Gastrocnemius medialis (tissue), 4 donors: ENCODE data around the gene PPP1R1A. TPM values are rescaled to one million over a fixed set of nuclear protein-coding genes. Genes with fewer than 3 reads are reported as not detected.

Source experiments
- ATAC-seq, 2 donors: fragments of 150-250 bp; one replicate each; pipeline ENCODE4 v1.9.1; 2016
- DNase-seq, 2 donors: peaks; one replicate each; pipeline ENCODE4 v3.0.0-alpha.2; 2019
- H3K27ac ChIP-seq, 4 donors: fragments of 200-600 bp; sonication (generic); 1 replicate in 1 of 4; 2 replicates in 3 of 4; pipeline ENCODE4 v1.5.1; 2016 to 2018; ENCODE audit warnings: mild to moderate bottlenecking in 2 of 4, moderate library complexity in 1 of 4
- H3K27me3 ChIP-seq, 3 donors: fragments of 200-600 bp; sonication (generic) in 2 of 3; 1 replicate in 1 of 3; 2 replicates in 2 of 3; pipeline versions ENCODE4 v1.5.1 to v1.6.0; 2016 to 2019; ENCODE audit warnings: mild to moderate bottlenecking in 1 of 3, moderate library complexity in 1 of 3
- H3K36me3 ChIP-seq, 2 donors: fragments of 200-600 bp; sonication (generic) in 1 of 2; one replicate each; pipeline ENCODE4 v1.5.1; 2017 to 2018
- H3K4me1 ChIP-seq, 2 donors: fragments of 200-600 bp; sonication (generic) in 1 of 2; one replicate each; pipeline ENCODE4 v1.5.1; 2016 to 2017; ENCODE audit warnings: mild to moderate bottlenecking in 2 of 2
- H3K4me3 ChIP-seq, 4 donors: fragments of 200-600 bp; sonication (generic) in 3 of 4; 1 replicate in 1 of 4; 2 replicates in 3 of 4; pipeline ENCODE4 v1.5.1; 2016 to 2019; ENCODE audit warnings: mild to moderate bottlenecking in 2 of 4
- H3K9me3 ChIP-seq, 3 donors: fragments of 200-600 bp; sonication (generic) in 2 of 3; 1 replicate in 1 of 3; 2 replicates in 2 of 3; pipeline ENCODE4 v1.5.1; 2016 to 2019
- CTCF ChIP-seq, 5 experiments: fragments of 450-650 bp in 3 of 5; fragments of 200-600 bp in 2 of 5; sonication (generic) in 2 of 5; IDR thresholded peaks in 4 of 5; conservative IDR thresholded peaks in 1 of 5; 1 replicate in 4 of 5; 2 replicates in 1 of 5; pipeline ENCODE4 v1.5.1; 2016 to 2019; ENCODE audit warnings: antibody characterized with exemption in 5 of 5, mild to moderate bottlenecking in 3 of 5, moderate library complexity in 3 of 5
- POLR2A ChIP-seq, 2 donors: fragments of 450-650 bp; IDR thresholded peaks; one replicate each; pipeline ENCODE4 v1.6.1; 2017; ENCODE audit warnings: antibody characterized with exemption in 2 of 2, mild to moderate bottlenecking in 2 of 2, moderate library complexity in 2 of 2
- in situ Hi-C, 4 donors: fragments of 200-750 bp; cut with MboI; loops; one replicate each; pipeline versions ENCODE4 v1.15.0 to v1.8.0; 2017; ENCODE audit warnings: low sequenced_read_pairs in 4 of 4
- intact Hi-C: fragments of 100-400 bp; cut with DNase I; formaldehyde crosslinking; loops from one replicate; pipeline ENCODE4 v1.15.1; 2023; ENCODE audit warnings: low total_unique reads
- total RNA-seq, 4 donors: library from RNA; depleted of rRNA; stranded (reverse); fragments of >200 nt; gene quantifications; one replicate each; pipeline versions ENCODE4 v1.1.0 to v1.2.3, GENCODE V29; 2016

Gene PPP1R1A
- total RNA-seq, 4 donors from 2014 or later, result 209 to 312 (median 235) TPM

GRCh38 chr12:54624315-54625279 is 36.1 kb upstream of the PPP1R1A start:
- in situ Hi-C loops, result no loop called here
- intact Hi-C loops, result no loop called here

GRCh38 chr12:54622463-54623183 is 34.2 kb upstream of the PPP1R1A start:
- no peaks in the 10 kb centered on the region for H3K36me3 ChIP-seq
- H3K4me3 ChIP-seq, result no peak overlapping the region
- H3K4me1 ChIP-seq, result no peaks in the 10 kb centered on the region
- ATAC-seq, result no peak
- no peaks in the 10 kb centered on the region for H3K9me3 ChIP-seq
- peaks cover 0 to 4% (median 2%) of the 10 kb centered on the region in 3 donors for H3K27me3 ChIP-seq
- no peak for DNase-seq
- TF ChIP-seq CTCF (IDR thresholded peaks at IDR 0.05 in 4 of 5, conservative IDR thresholded peaks at IDR 0.05 in 1 of 5) (peak in 1 of 5 experiments; percentile 21), POLR2A (IDR thresholded peaks at IDR 0.05) (no peak)
- intact Hi-C loops, result no loop called here
- in situ Hi-C loops, result no loop called here
- no peak overlapping the region for H3K27ac ChIP-seq

More at GRCh38 chr12:54624315-54625279, 36.1 kb upstream of the PPP1R1A start:
- H3K27me3 ChIP-seq, result peaks cover 0 to 4% (median 2%) of the 10 kb centered on the region in 3 donors
- no peaks in the 10 kb centered on the region for H3K9me3 ChIP-seq
- no peak for DNase-seq
- H3K4me3 ChIP-seq, result no peak overlapping the region
- TF ChIP-seq CTCF (IDR thresholded peaks at IDR 0.05 in 4 of 5, conservative IDR thresholded peaks at IDR 0.05 in 1 of 5) (no peak), POLR2A (IDR thresholded peaks at IDR 0.05) (no peak)
- no peak for ATAC-seq
- no peaks in the 10 kb centered on the region for H3K36me3 ChIP-seq
- no peak overlapping the region for H3K27ac ChIP-seq
- H3K4me1 ChIP-seq, result no peaks in the 10 kb centered on the region

- intact Hi-C loops, result no loop called here
- TF ChIP-seq CTCF (IDR thresholded peaks at IDR 0.05 in 4 of 5, conservative IDR thresholded peaks at IDR 0.05 in 1 of 5) (no peak), POLR2A (IDR thresholded peaks at IDR 0.05) (no peak)
- ATAC-seq (peak in 1 of 2 donors; percentile 33), DNase-seq (no peak)
- Histone ChIP-seq H3K9me3 (no peaks in the 10 kb centered on the region), H3K4me3 (no peak overlapping the region), H3K4me1 (no peaks in the 10 kb centered on the region), H3K36me3 (no peaks in the 10 kb centered on the region), H3K27ac (no peak overlapping the region), H3K27me3 (no peaks in the 10 kb centered on the region)
- in situ Hi-C loops, result no loop called here
Measured at GRCh38 chr12:54616933-54617680, 28.6 kb upstream of the PPP1R1A start.

- DNase-seq (no peak), ATAC-seq (peak; percentile 43 to 57)
- TF ChIP-seq POLR2A (IDR thresholded peaks at IDR 0.05) (no peak), CTCF (IDR thresholded peaks at IDR 0.05 in 4 of 5, conservative IDR thresholded peaks at IDR 0.05 in 1 of 5) (no peak)
- no peaks in the 10 kb centered on the region for H3K27me3 ChIP-seq
- in situ Hi-C loops (no loop called here), intact Hi-C loops (no loop called here)
- H3K4me3 ChIP-seq, result no peak overlapping the region
- H3K36me3 ChIP-seq, result no peaks in the 10 kb centered on the region
- no peaks in the 10 kb centered on the region for H3K9me3 ChIP-seq
- H3K4me1 ChIP-seq, result peaks cover 0 to 5% of the 10 kb centered on the region in 2 donors
- no peak overlapping the region for H3K27ac ChIP-seq
Measured at GRCh38 chr12:54612225-54612750, 23.8 kb upstream of the PPP1R1A start.
